Endothelial cell of umbilical vein (primary cell): ENCODE data around the gene ANGPTL2. TPM values are rescaled to one million over a fixed set of nuclear protein-coding genes. Genes with fewer than 3 reads are reported as not detected.

Source experiments
- BruUV-seq: library from RNA; stranded (reverse); fragments of 400-500 nt; replicated peaks from 2 replicates; lab custom pipeline; 2021; lab: Mats Ljungman, UMichigan
- CTCF ChIA-PET: fragments of 300-600, 350-600 bp; sonication (Branson Sonifier 250); formaldehyde crosslinking; loops from one replicate; lab custom pipeline; 2021; ENCODE audit warnings: antibody characterized with exemption, inconsistent platforms; lab: Charles Lee
- POLR2A ChIA-PET: fragments of 300-600, 350-600 bp; sonication (Branson Sonifier 250); formaldehyde crosslinking; loops from one replicate; lab custom pipeline; 2021; ENCODE audit warnings: antibody characterized with exemption, inconsistent platforms; lab: Charles Lee
- DNase-seq: peaks from one replicate; pipeline ENCODE4 v3.0.0-alpha.2; 2011; ENCODE audit warnings: low read depth, low spot score
- FAIRE-seq: peaks from 2 replicates; lab custom pipeline; 2011; peaks lifted over from hg19 to GRCh38; lab: Jason Lieb, UNC
- H2AFZ ChIP-seq: 2 replicates; pipeline ENCODE4 v1.6.0; 2012; ENCODE audit warnings: low read depth, low read length, control low read depth, inconsistent platforms
- H3K27ac ChIP-seq: 2 replicates; pipeline ENCODE4 v1.5.1; 2011; ENCODE audit warnings: low read depth, mild to moderate bottlenecking, control low read depth, low read length, moderate library complexity; ENCODE audit not compliant: insufficient read depth
- H3K27me3 ChIP-seq, 2 experiments: 2 replicates each; pipeline versions ENCODE4 v1.6.0 to v1.6.1; 2011; ENCODE audit warnings: low read length in 2 of 2, mixed read lengths in 1 of 2; ENCODE audit not compliant: control insufficient read depth in 2 of 2, insufficient read depth in 2 of 2
- H3K36me3 ChIP-seq, 2 experiments: 2 replicates in 1 of 2; 3 replicates in 1 of 2; pipeline ENCODE4 v1.5.1; 2011; ENCODE audit warnings: low read length in 2 of 2, mild to moderate bottlenecking in 1 of 2, moderate library complexity in 1 of 2; ENCODE audit not compliant: control insufficient read depth in 2 of 2, insufficient read depth in 2 of 2; ENCODE audit errors: extremely low read depth in 1 of 2
- H3K4me1 ChIP-seq: 3 replicates; pipeline ENCODE4 v1.5.1; 2011; ENCODE audit warnings: mild to moderate bottlenecking, low read length; ENCODE audit not compliant: control insufficient read depth, insufficient read depth; ENCODE audit errors: extremely low read depth
- H3K4me2 ChIP-seq: 2 replicates; pipeline ENCODE4 v1.6.1; 2011; ENCODE audit warnings: low read length, control low read depth, mixed read lengths; ENCODE audit not compliant: insufficient read depth
- H3K4me3 ChIP-seq, 3 experiments: fragments of 200-600 bp in 1 of 3; sonication (generic), shearing (Covaris generic) in 1 of 3; replicated peaks in 1 of 3; 2 replicates each; pipeline ENCODE4 v1.5.1; 2011 to 2016; ENCODE audit warnings: control low read depth in 3 of 3, low read length in 3 of 3, mild to moderate bottlenecking in 2 of 3, inconsistent platforms in 1 of 3, low read depth in 1 of 3, moderate library complexity in 1 of 3; ENCODE audit not compliant: insufficient read depth in 1 of 3
- H3K79me2 ChIP-seq: 2 replicates; pipeline ENCODE4 v1.6.0; 2012; ENCODE audit warnings: low read length, inconsistent platforms; ENCODE audit not compliant: control insufficient read depth, insufficient read depth
- H3K9ac ChIP-seq: replicated peaks from 2 replicates; pipeline ENCODE3; 2011; ENCODE audit warnings: low read length, control low read depth; ENCODE audit not compliant: insufficient read depth; ENCODE audit errors: extremely low read depth
- H3K9me1 ChIP-seq: replicated peaks from 3 replicates; pipeline ENCODE4 v1.6.0; 2011; ENCODE audit warnings: mild to moderate bottlenecking, low read length; ENCODE audit not compliant: control insufficient read depth, insufficient read depth; ENCODE audit errors: extremely low read depth
- H3K9me3 ChIP-seq: replicated peaks from 2 replicates; pipeline ENCODE4 v1.5.1; 2012; ENCODE audit warnings: low read length, inconsistent platforms; ENCODE audit not compliant: control insufficient read depth, insufficient read depth
- H4K20me1 ChIP-seq: replicated peaks from 2 replicates; pipeline ENCODE3; 2011; ENCODE audit warnings: mild to moderate bottlenecking, low read length; ENCODE audit not compliant: control insufficient read depth, insufficient read depth; ENCODE audit errors: extremely low read depth
- EZH2 ChIP-seq: IDR thresholded peaks from 2 replicates; pipeline ENCODE4 v1.6.1; 2012; ENCODE audit warnings: borderline replicate concordance, low read depth, mild to moderate bottlenecking, moderate library complexity, low read length, inconsistent platforms; ENCODE audit not compliant: severe bottlenecking
- FOS ChIP-seq: IDR thresholded peaks from 2 replicates; pipeline ENCODE4 v1.6.1; 2011; ENCODE audit warnings: mild to moderate bottlenecking, low read length, moderate library complexity, borderline replicate concordance; ENCODE audit not compliant: insufficient read depth
- GATA2 ChIP-seq: IDR thresholded peaks from 2 replicates; pipeline ENCODE4 v1.7.0; 2011; ENCODE audit warnings: low read depth, mild to moderate bottlenecking, moderate library complexity, mixed read lengths, low read length; ENCODE audit not compliant: insufficient read length, insufficient read depth
- JUN ChIP-seq: IDR thresholded peaks from 2 replicates; pipeline ENCODE4 v1.6.1; 2011; ENCODE audit warnings: borderline replicate concordance, low read depth; ENCODE audit not compliant: insufficient read length, insufficient read depth
- MAX ChIP-seq: IDR thresholded peaks from 2 replicates; pipeline ENCODE4 v1.6.1; 2011; ENCODE audit not compliant: insufficient read depth, insufficient read length
- MYC ChIP-seq: IDR thresholded peaks from one replicate; pipeline ENCODE4 v1.6.1; 2011; ENCODE audit warnings: mild to moderate bottlenecking, low read depth, low read length
- POLR2A ChIP-seq: IDR thresholded peaks from 2 replicates; pipeline ENCODE4 v1.6.1; 2012; ENCODE audit warnings: low read depth, mild to moderate bottlenecking, control low read depth, low read length
- POLR2AphosphoS5 ChIP-seq: IDR thresholded peaks from 2 replicates; pipeline ENCODE4 v1.6.1; 2012; ENCODE audit warnings: low read depth, mild to moderate bottlenecking, control low read depth, low read length, moderate library complexity; ENCODE audit not compliant: insufficient read depth
- dilution Hi-C: fragments of 300-500 bp; cut with MboI; formaldehyde crosslinking; loops from one replicate; pipeline ENCODE4 v1.15.0; 2019; ENCODE audit warnings: low sequenced_read_pairs; ENCODE audit not compliant: extremely low pct_ligation_motif_present
- intact Hi-C: fragments of 100-400 bp; cut with micrococcal nuclease; formaldehyde crosslinking; loops from one replicate; pipeline ENCODE4 v1.10.0; 2022
- polyA plus RNA-seq, 4 experiments: library from polyadenylated mRNA; depleted of rRNA in 3 of 4; stranded (reverse) in 3 of 4; unstranded in 1 of 4; fragments of >200 nt; gene quantifications; 2 replicates each; pipeline versions ENCODE4 v1.2.1 to v1.2.3, GENCODE V29; 2011 to 2012; ENCODE audit warnings: missing spikeins in 1 of 4
- total RNA-seq: library from RNA; stranded (reverse); gene quantifications from 2 replicates; pipeline ENCODE4 v1.2.3, GENCODE V29; 2021
- TF ChIP-seq, protein P1 (sequence below), 2 donors: IDR thresholded peaks; 1 replicate in 1 of 2; 2 replicates in 1 of 2; pipeline ENCODE4 v1.5.1; 2011; ENCODE audit warnings: low read length in 2 of 2, mild to moderate bottlenecking in 2 of 2, moderate library complexity in 2 of 2, control low read depth in 1 of 2, inconsistent platforms in 1 of 2, low read depth in 1 of 2; ENCODE audit not compliant: insufficient read depth in 1 of 2; ENCODE audit errors: extremely low read depth in 1 of 2

ANGPTL2 gene
- total and polyA plus RNA-seq, 2 donors (not counting 3 experiments of a cell fraction or from before 2014, with no cell fraction given), result 15.1 to 24.5 TPM

- intact Hi-C loops (no loop called here), dilution Hi-C loops (no loop called here)
- no peak overlapping the region for H3K9ac ChIP-seq
- H3K4me1 ChIP-seq, result no peaks in the 10 kb centered on the region
- H2AFZ ChIP-seq, result no peak overlapping the region
- H3K27me3 ChIP-seq, result no peaks in the 10 kb centered on the region
- H3K79me2 ChIP-seq, result no peaks in the 10 kb centered on the region
- TF ChIP-seq MAX (no peak), JUN (no peak), GATA2 (no peak), EZH2 (no peak), FOS (no peak), POLR2AphosphoS5 (no peak), POLR2A (no peak), MYC (no peak)
- TF ChIP-seq, protein P1, sequence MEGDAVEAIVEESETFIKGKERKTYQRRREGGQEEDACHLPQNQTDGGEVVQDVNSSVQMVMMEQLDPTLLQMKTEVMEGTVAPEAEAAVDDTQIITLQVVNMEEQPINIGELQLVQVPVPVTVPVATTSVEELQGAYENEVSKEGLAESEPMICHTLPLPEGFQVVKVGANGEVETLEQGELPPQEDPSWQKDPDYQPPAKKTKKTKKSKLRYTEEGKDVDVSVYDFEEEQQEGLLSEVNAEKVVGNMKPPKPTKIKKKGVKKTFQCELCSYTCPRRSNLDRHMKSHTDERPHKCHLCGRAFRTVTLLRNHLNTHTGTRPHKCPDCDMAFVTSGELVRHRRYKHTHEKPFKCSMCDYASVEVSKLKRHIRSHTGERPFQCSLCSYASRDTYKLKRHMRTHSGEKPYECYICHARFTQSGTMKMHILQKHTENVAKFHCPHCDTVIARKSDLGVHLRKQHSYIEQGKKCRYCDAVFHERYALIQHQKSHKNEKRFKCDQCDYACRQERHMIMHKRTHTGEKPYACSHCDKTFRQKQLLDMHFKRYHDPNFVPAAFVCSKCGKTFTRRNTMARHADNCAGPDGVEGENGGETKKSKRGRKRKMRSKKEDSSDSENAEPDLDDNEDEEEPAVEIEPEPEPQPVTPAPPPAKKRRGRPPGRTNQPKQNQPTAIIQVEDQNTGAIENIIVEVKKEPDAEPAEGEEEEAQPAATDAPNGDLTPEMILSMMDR (IDR thresholded peaks at IDR 0.05; ENCODE audit: extremely low read depth in 1 of 2, insufficient read depth in 1 of 2, low read depth in 1 of 2, low read length in 2 of 2), result no peak
- FAIRE-seq, result no peak
- H3K27ac ChIP-seq, result no peak overlapping the region
- no TSS peak for BruUV-seq
- ChIA-PET CTCF (interaction anchor here (1.0 kb wide), 1 partner anchor 9 kb away, joined by 4 read pairs; no protein-coding TSS in a partner anchor), POLR2A (no interaction called here)
- H3K9me3 ChIP-seq, result no peaks in the 10 kb centered on the region
- H3K4me3 ChIP-seq, result no peak overlapping the region
- no peak overlapping the region for H3K4me2 ChIP-seq
- peaks cover 0 to 3% of the 10 kb centered on the region in 2 experiments for H3K36me3 ChIP-seq
- H3K9me1 ChIP-seq, result no peaks in the 10 kb centered on the region
- no peak for DNase-seq
- no peaks in the 10 kb centered on the region for H4K20me1 ChIP-seq
Observed at GRCh38 chr9:127102788-127103187, 19.6 kb downstream of the ANGPTL2 start.
